Activated naive CD4-positive, alpha-beta T cell treated with anti-CD3 and anti-CD28 coated beads, Interleukin-2, amount 50 U/mL, for 24 hours (primary cell): Measurements from ENCODE around the gene HERC2.
"Not testable (repeated sequence)": the region's sequence is repeated elsewhere in the genome, so short reads cannot be mapped to it uniquely, and the experiment has no call there.

Experiments used
- H3K27ac Mint-ChIP-seq: one replicate; pipeline ENCODE4 v1.8.0; 2021; ENCODE audit warnings: mild to moderate bottlenecking, mixed read lengths
- H3K27me3 Mint-ChIP-seq: one replicate; pipeline ENCODE4 v1.8.0; 2021; ENCODE audit warnings: mixed read lengths
- H3K36me3 Mint-ChIP-seq: one replicate; pipeline ENCODE4 v1.8.0; 2021; ENCODE audit warnings: mixed read lengths
- H3K4me1 Mint-ChIP-seq: one replicate; pipeline ENCODE4 v1.8.0; 2021; ENCODE audit warnings: mixed read lengths
- H3K4me3 Mint-ChIP-seq: one replicate; pipeline ENCODE4 v1.8.0; 2021; ENCODE audit warnings: mild to moderate bottlenecking, mixed read lengths
- H3K9me3 Mint-ChIP-seq: one replicate; pipeline ENCODE4 v1.8.0; 2021; ENCODE audit warnings: mixed read lengths

Gene HERC2

GRCh38 chr15:28122038-28122949 is 199.7 kb downstream of the HERC2 start:
- Mint-ChIP-seq H3K27ac (no peak overlapping the region), H3K4me3 (no peak overlapping the region), H3K4me1 (peaks cover 3% of the 10 kb centered on the region), H3K36me3 (peaks cover 5% of the 10 kb centered on the region), H3K9me3 (no peaks in the 10 kb centered on the region), H3K27me3 (no peaks in the 10 kb centered on the region)

DNA sequence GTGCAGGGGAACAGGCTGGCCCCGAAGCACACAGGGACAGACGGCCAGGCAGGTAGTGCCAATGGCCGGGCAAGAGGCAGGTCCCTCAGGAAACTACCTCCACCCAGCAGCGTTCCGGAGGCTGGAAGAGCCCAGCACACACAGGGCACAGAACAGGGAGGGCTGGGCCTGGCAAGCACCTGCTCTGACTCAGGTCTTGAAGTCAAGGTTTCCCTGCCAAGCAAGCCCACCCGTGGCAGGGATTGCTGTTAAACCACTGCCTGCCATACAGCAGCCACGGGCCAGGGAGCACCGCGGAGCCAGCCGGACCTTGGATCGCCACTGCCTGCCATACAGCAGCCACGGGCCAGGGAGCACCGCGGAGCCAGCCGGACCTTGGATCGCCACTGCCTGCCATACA is 200.4 kb downstream of the HERC2 start:
- not testable (repeated sequence) for H3K27me3 Mint-ChIP-seq, H3K4me3 Mint-ChIP-seq, H3K9me3 Mint-ChIP-seq, H3K36me3 Mint-ChIP-seq, H3K4me1 Mint-ChIP-seq, H3K27ac Mint-ChIP-seq

- Mint-ChIP-seq H3K27me3 (no peaks in the 10 kb centered on the region), H3K27ac (no peak overlapping the region), H3K4me1 (no peaks in the 10 kb centered on the region), H3K4me3 (no peak overlapping the region), H3K36me3 (peaks cover 7% of the 10 kb centered on the region), H3K9me3 (no peaks in the 10 kb centered on the region)
These were observed 201.7 kb downstream of the HERC2 start for GRCh38 chr15:28120359-28120640.

DNA sequence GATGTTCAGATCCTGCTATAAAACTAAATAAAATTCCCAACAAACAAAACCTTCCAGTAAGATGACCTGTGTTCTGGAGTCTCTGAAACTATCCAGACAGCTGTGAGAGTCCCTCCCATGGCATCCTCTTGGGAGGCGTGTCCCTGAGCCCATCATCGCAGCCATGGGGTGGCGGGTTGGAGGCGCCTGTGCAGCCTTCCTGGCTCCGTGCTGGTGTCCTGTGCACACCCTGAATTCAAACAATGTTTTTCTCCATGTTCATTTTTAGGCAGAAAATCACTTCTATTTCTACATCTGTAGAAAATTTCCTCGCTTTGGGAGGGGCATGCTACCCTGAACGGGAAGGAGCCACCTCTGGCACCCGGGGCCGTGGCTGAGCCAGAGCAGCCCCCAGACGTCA is 203.4 kb downstream of the HERC2 start:
- Mint-ChIP-seq H3K4me3 (no peak overlapping the region), H3K27ac (no peak overlapping the region), H3K36me3 (peaks cover 7% of the 10 kb centered on the region)

GRCh38 chr15:28118083-28118482 is 203.9 kb downstream of the HERC2 start:
- Mint-ChIP-seq H3K4me3 (no peak overlapping the region), H3K36me3 (peaks cover 6% of the 10 kb centered on the region), H3K27ac (no peak overlapping the region)

More for the DNA sequence above, 203.4 kb downstream of the HERC2 start:
- Mint-ChIP-seq H3K4me1 (no peaks in the 10 kb centered on the region), H3K9me3 (no peaks in the 10 kb centered on the region), H3K27me3 (no peaks in the 10 kb centered on the region)

GRCh38 chr15:28117432-28117990 is 204.5 kb downstream of the HERC2 start:
- Mint-ChIP-seq H3K27me3 (no peaks in the 10 kb centered on the region), H3K36me3 (peaks cover 8% of the 10 kb centered on the region), H3K4me3 (no peak overlapping the region), H3K9me3 (no peaks in the 10 kb centered on the region), H3K27ac (no peak overlapping the region), H3K4me1 (no peaks in the 10 kb centered on the region)

More at GRCh38 chr15:28118083-28118482, 203.9 kb downstream of the HERC2 start:
- no peaks in the 10 kb centered on the region for H3K9me3 Mint-ChIP-seq
- no peaks in the 10 kb centered on the region for H3K27me3 Mint-ChIP-seq
- H3K4me1 Mint-ChIP-seq, result no peaks in the 10 kb centered on the region

GRCh38 chr15:28116521-28117431 is 205.2 kb downstream of the HERC2 start:
- no peak overlapping the region for H3K4me3 Mint-ChIP-seq
- no peaks in the 10 kb centered on the region for H3K27me3 Mint-ChIP-seq
- H3K36me3 Mint-ChIP-seq, result peaks cover 12% of the 10 kb centered on the region
- H3K4me1 Mint-ChIP-seq, result no peaks in the 10 kb centered on the region
- no peaks in the 10 kb centered on the region for H3K9me3 Mint-ChIP-seq
- no peak overlapping the region for H3K27ac Mint-ChIP-seq

DNA sequence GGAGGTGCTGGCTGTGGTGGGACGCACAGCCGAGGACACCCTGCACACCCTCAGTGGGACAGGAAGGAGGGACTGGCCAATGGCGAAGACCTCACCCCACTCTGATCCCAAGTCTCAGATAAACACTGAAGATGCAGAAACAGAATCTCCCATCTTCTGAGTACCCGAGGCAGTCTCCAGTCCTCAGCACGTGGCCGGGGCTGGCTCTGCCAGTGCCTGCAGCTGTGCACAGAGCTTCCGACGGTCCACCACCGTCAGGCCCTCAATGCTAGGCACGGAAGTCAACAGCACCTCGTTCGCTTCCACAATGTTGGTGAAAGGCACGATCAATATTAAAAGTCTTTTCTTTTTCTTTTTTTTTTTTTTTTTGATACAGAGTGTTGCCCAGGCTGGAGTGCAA is 206.1 kb downstream of the HERC2 start:
- H3K4me3 Mint-ChIP-seq, result no peak overlapping the region
- no peaks in the 10 kb centered on the region for H3K4me1 Mint-ChIP-seq
- H3K27me3 Mint-ChIP-seq, result no peaks in the 10 kb centered on the region
- H3K27ac Mint-ChIP-seq, result no peak overlapping the region
- peaks cover 14% of the 10 kb centered on the region for H3K36me3 Mint-ChIP-seq
- no peaks in the 10 kb centered on the region for H3K9me3 Mint-ChIP-seq

DNA sequence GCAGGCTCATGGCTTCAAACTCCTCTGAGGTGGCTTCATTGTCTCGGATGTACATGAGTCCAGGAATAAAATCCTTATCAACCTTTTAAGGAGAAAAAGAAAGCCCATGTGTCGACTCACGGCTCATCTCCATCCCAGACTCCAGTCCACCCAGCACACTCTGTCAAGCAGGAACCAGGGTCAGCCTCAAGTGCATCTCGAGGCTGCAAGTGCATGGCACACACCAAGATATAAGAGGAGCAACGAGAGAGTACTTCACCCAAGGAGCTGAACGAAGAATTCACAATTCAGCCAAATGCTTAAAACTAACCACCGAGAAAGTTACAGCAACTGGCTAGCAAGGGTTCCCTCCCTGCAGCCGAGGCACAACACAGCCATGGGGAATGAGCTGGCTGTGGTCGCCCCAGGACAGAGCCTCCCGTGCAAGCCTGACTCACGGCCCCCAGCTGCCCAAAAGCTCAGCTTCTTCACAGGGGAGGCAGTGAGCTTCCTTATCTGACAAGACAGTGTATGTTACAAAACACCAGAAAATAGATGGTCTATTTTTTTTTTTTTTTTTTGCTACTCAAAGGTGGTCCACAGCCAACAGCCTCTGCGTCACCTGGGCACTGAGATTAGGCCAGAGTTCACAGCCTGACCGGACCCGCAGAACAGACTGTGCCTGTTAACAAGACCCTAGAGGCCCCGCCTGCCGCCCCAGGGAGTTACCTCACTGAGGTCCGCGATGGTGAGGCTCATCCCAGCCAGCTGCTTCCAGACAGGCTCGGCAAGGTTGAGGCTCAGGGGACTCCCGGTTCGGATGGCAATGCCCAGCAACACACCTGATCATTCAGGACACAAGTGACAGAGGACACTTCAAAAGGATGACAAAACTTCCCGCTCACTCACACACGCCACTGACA is 207.0 kb downstream of the HERC2 start:
- no peaks in the 10 kb centered on the region for H3K27me3 Mint-ChIP-seq
- peaks cover 14% of the 10 kb centered on the region for H3K36me3 Mint-ChIP-seq
- H3K9me3 Mint-ChIP-seq, result no peaks in the 10 kb centered on the region
- H3K4me3 Mint-ChIP-seq, result no peak overlapping the region
- H3K4me1 Mint-ChIP-seq, result no peaks in the 10 kb centered on the region
- no peak overlapping the region for H3K27ac Mint-ChIP-seq

DNA sequence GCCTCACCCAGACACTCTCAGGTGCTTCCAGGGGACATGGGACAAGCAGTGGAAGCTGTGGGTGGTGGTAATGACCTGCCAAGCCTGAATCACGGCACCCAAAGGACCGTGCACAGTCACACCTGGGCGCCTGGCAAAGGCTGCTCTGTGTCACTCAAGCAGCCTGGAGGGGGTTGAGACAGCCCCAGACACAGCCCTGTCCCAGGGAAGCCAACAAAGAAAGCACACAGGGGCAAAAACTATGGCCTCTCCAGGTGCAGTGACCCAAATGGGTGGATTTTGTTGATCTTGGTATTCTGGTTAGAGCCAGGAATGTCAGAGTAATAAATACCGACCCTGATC is 207.9 kb downstream of the HERC2 start:
- H3K4me1 Mint-ChIP-seq, result no peaks in the 10 kb centered on the region
- no peaks in the 10 kb centered on the region for H3K9me3 Mint-ChIP-seq
- H3K36me3 Mint-ChIP-seq, result peaks cover 14% of the 10 kb centered on the region
- H3K27me3 Mint-ChIP-seq, result no peaks in the 10 kb centered on the region
- no peak overlapping the region for H3K27ac Mint-ChIP-seq
- no peak overlapping the region for H3K4me3 Mint-ChIP-seq

- Mint-ChIP-seq H3K27me3 (no peaks in the 10 kb centered on the region), H3K9me3 (no peaks in the 10 kb centered on the region), H3K4me3 (no peak overlapping the region), H3K36me3 (peaks cover 14% of the 10 kb centered on the region), H3K4me1 (no peaks in the 10 kb centered on the region), H3K27ac (no peak overlapping the region)
These were observed 208.4 kb downstream of the HERC2 start for GRCh38 chr15:28113394-28114113.

GRCh38 chr15:28112962-28113361 is 209.0 kb downstream of the HERC2 start:
- Mint-ChIP-seq H3K36me3 (peaks cover 14% of the 10 kb centered on the region), H3K27me3 (no peaks in the 10 kb centered on the region), H3K9me3 (no peaks in the 10 kb centered on the region), H3K4me1 (no peaks in the 10 kb centered on the region), H3K27ac (peak overlapping the region; percentile 46), H3K4me3 (no peak overlapping the region)

- H3K36me3 Mint-ChIP-seq, result peaks cover 12% of the 10 kb centered on the region
- no peaks in the 10 kb centered on the region for H3K9me3 Mint-ChIP-seq
- no peaks in the 10 kb centered on the region for H3K27me3 Mint-ChIP-seq
- no peak overlapping the region for H3K27ac Mint-ChIP-seq
- no peaks in the 10 kb centered on the region for H3K4me1 Mint-ChIP-seq
- H3K4me3 Mint-ChIP-seq, result no peak overlapping the region
These were observed 209.7 kb downstream of the HERC2 start for GRCh38 chr15:28112101-28112760.

- H3K9me3 Mint-ChIP-seq, result no peaks in the 10 kb centered on the region
- H3K27ac Mint-ChIP-seq, result no peak overlapping the region
- H3K36me3 Mint-ChIP-seq, result peaks cover 12% of the 10 kb centered on the region
These were observed 210.4 kb downstream of the HERC2 start for GRCh38 chr15:28111543-28111942.

More at GRCh38 chr15:28111543-28111942, 210.4 kb downstream of the HERC2 start:
- Mint-ChIP-seq H3K4me3 (no peak overlapping the region), H3K27me3 (peaks cover 2% of the 10 kb centered on the region), H3K4me1 (no peaks in the 10 kb centered on the region)
